WTC11 (cell line): ENCODE data around the gene LEF1. TPM values are rescaled to one million over a fixed set of nuclear protein-coding genes. Genes with fewer than 3 reads are reported as not detected.

Source experiments
- ATAC-seq: fragments of 200-7000 bp; cut with Tn5 transposase; 2 replicates; pipeline ENCODE4 v1.10.0; 2021; ENCODE audit warnings: mild to moderate bottlenecking, moderate library complexity
- CTCF ChIA-PET: fragments of 300-600 bp; sonication (Branson Sonifier 250); formaldehyde crosslinking; loops from one replicate; lab custom pipeline; 2021; ENCODE audit warnings: antibody characterized with exemption; lab: Charles Lee
- POLR2A ChIA-PET: fragments of 350-600 bp; sonication (Branson Sonifier 250); formaldehyde crosslinking; loops from one replicate; lab custom pipeline; 2021; ENCODE audit warnings: antibody characterized with exemption; lab: Charles Lee
- DNase-seq: peaks from one replicate; pipeline ENCODE4 v3.0.0; 2021; ENCODE audit warnings: low spot score
- H3K27ac Mint-ChIP-seq: 2 replicates; pipeline ENCODE4 v1.8.0; 2021; ENCODE audit warnings: mixed read lengths
- H3K27me3 Mint-ChIP-seq: 2 replicates; pipeline ENCODE4 v1.8.0; 2021; ENCODE audit warnings: low read depth, mild to moderate bottlenecking, moderate library complexity, mixed read lengths
- H3K36me3 Mint-ChIP-seq: 2 replicates; pipeline ENCODE4 v1.8.0; 2021; ENCODE audit warnings: mixed read lengths
- H3K4me1 Mint-ChIP-seq: 2 replicates; pipeline ENCODE4 v1.8.0; 2022; ENCODE audit warnings: mixed read lengths
- H3K4me3 Mint-ChIP-seq: 2 replicates; pipeline ENCODE4 v1.8.0; 2021; ENCODE audit warnings: mild to moderate bottlenecking, moderate library complexity, mixed read lengths
- H3K9me3 Mint-ChIP-seq: 2 replicates; pipeline ENCODE4 v1.8.0; 2021; ENCODE audit warnings: mixed read lengths
- ATF2 ChIP-seq: sonication (generic); formaldehyde crosslinking; IDR thresholded peaks from 2 replicates; pipeline ENCODE4 v1.8.1; 2022; ENCODE audit warnings: low read depth, missing genetic modification reagents, borderline replicate concordance
- EMX1 ChIP-seq: fragments of 250-450 bp; sonication (Bioruptor Pico); IDR thresholded peaks from 2 replicates; pipeline ENCODE4 v1.8.0; 2021; ENCODE audit warnings: mild to moderate bottlenecking
- ESRRA ChIP-seq: sonication (generic); formaldehyde crosslinking; IDR thresholded peaks from 2 replicates; pipeline ENCODE4 v1.8.1; 2022; ENCODE audit warnings: mild to moderate bottlenecking, missing genetic modification reagents, borderline replicate concordance
- FOXP4 ChIP-seq: sonication (generic); formaldehyde crosslinking; IDR thresholded peaks from 2 replicates; pipeline ENCODE4 v1.8.0; 2022; ENCODE audit warnings: mild to moderate bottlenecking, missing genetic modification reagents
- GABPB1 ChIP-seq: sonication (generic); formaldehyde crosslinking; IDR thresholded peaks from 2 replicates; pipeline ENCODE4 v1.8.1; 2023; ENCODE audit warnings: mild to moderate bottlenecking, missing genetic modification reagents
- MYBL2 ChIP-seq: sonication (generic); formaldehyde crosslinking; IDR thresholded peaks from 2 replicates; pipeline ENCODE4 v1.8.1; 2023; ENCODE audit warnings: mild to moderate bottlenecking, moderate library complexity, missing genetic modification reagents
- NFYB ChIP-seq: sonication (generic); formaldehyde crosslinking; conservative IDR thresholded peaks from 2 replicates; pipeline ENCODE4 v1.8.0; 2022; ENCODE audit warnings: low read depth, missing genetic modification reagents
- NR2C2 ChIP-seq: sonication (generic); formaldehyde crosslinking; IDR thresholded peaks from 2 replicates; pipeline ENCODE4 v1.8.0; 2022; ENCODE audit warnings: mild to moderate bottlenecking, missing genetic modification reagents
- OVOL2 ChIP-seq: fragments of 250-450 bp; sonication (Bioruptor Pico); IDR thresholded peaks from 2 replicates; pipeline ENCODE4 v1.9.0; 2021; ENCODE audit warnings: mild to moderate bottlenecking, borderline replicate concordance
- ZNF219 ChIP-seq: sonication (generic); formaldehyde crosslinking; IDR thresholded peaks from 2 replicates; pipeline ENCODE4 v1.8.0; 2023; ENCODE audit warnings: missing genetic modification reagents, mild to moderate bottlenecking, borderline replicate concordance
- ZNF317 ChIP-seq: sonication (generic); formaldehyde crosslinking; IDR thresholded peaks from 2 replicates; pipeline ENCODE4 v1.8.1; 2023; ENCODE audit warnings: low read depth, mild to moderate bottlenecking, moderate library complexity, missing genetic modification reagents, borderline replicate concordance
- ZNF396 ChIP-seq: fragments of 250-450 bp; sonication (Bioruptor Pico); IDR thresholded peaks from 2 replicates; pipeline ENCODE4 v1.8.0; 2021; ENCODE audit warnings: mild to moderate bottlenecking, moderate library complexity, borderline replicate concordance
- ZNF425 ChIP-seq: fragments of 250-450 bp; sonication (Bioruptor Pico); conservative IDR thresholded peaks from 2 replicates; pipeline ENCODE4 v1.9.0; 2021; ENCODE audit warnings: mild to moderate bottlenecking
- total RNA-seq: library from RNA; stranded (reverse); gene quantifications from 3 replicates; pipeline ENCODE4 v1.2.3, GENCODE V29; 2021
- TF ChIP-seq, protein P1 (sequence below): sonication (generic); formaldehyde crosslinking; IDR thresholded peaks from 2 replicates; pipeline ENCODE4 v1.8.1; 2023; ENCODE audit warnings: mild to moderate bottlenecking, missing genetic modification reagents, moderate library complexity
- TF ChIP-seq, protein P2 (sequence below): sonication (generic); formaldehyde crosslinking; IDR thresholded peaks from 2 replicates; pipeline ENCODE4 v1.8.0; 2023; ENCODE audit warnings: missing genetic modification reagents
- TF ChIP-seq, protein P3 (sequence below): fragments of 250-450 bp; sonication (Bioruptor Pico); IDR thresholded peaks from 2 replicates; pipeline ENCODE4 v1.9.0; 2021; ENCODE audit warnings: mild to moderate bottlenecking
- TF ChIP-seq, protein P4 (sequence below): sonication (generic); formaldehyde crosslinking; IDR thresholded peaks from 2 replicates; pipeline ENCODE4 v1.8.0; 2022; ENCODE audit warnings: mild to moderate bottlenecking, missing genetic modification reagents

Gene LEF1
- total RNA-seq, 1 experiment from 2014 or later: 1.3 TPM

GRCh38 chr4:108201774-108202173 lies 33.0 kb upstream of the LEF1 start:
- CTCF ChIA-PET: no interaction called here
- ATAC-seq (no peak), DNase-seq (no peak)
- Mint-ChIP-seq H3K4me1 (peaks cover 8% of the 10 kb centered on the region), H3K27ac (no peak overlapping the region), H3K27me3 (peaks cover 26% of the 10 kb centered on the region), H3K9me3 (no peaks in the 10 kb centered on the region), H3K36me3 (no peaks in the 10 kb centered on the region), H3K4me3 (no peak overlapping the region)
- POLR2A ChIA-PET: no interaction called here
- TF ChIP-seq, protein P1, sequence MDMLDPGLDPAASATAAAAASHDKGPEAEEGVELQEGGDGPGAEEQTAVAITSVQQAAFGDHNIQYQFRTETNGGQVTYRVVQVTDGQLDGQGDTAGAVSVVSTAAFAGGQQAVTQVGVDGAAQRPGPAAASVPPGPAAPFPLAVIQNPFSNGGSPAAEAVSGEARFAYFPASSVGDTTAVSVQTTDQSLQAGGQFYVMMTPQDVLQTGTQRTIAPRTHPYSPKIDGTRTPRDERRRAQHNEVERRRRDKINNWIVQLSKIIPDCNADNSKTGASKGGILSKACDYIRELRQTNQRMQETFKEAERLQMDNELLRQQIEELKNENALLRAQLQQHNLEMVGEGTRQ (CRISPR knock-in tag): no peak
- TF ChIP-seq FOXP4 (CRISPR knock-in tag): no peak
- no peak for TF ChIP-seq ATF2 (CRISPR knock-in tag)
- no peak for TF ChIP-seq ZNF396 (CRISPR knock-in tag)
- no peak for TF ChIP-seq ZNF219 (CRISPR knock-in tag)
- TF ChIP-seq NR2C2 (CRISPR knock-in tag): no peak
- TF ChIP-seq GABPB1 (CRISPR knock-in tag): no peak
- TF ChIP-seq MYBL2 (CRISPR knock-in tag): no peak
- TF ChIP-seq, protein P2, sequence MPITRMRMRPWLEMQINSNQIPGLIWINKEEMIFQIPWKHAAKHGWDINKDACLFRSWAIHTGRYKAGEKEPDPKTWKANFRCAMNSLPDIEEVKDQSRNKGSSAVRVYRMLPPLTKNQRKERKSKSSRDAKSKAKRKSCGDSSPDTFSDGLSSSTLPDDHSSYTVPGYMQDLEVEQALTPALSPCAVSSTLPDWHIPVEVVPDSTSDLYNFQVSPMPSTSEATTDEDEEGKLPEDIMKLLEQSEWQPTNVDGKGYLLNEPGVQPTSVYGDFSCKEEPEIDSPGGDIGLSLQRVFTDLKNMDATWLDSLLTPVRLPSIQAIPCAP: no peak
- TF ChIP-seq, protein P3, sequence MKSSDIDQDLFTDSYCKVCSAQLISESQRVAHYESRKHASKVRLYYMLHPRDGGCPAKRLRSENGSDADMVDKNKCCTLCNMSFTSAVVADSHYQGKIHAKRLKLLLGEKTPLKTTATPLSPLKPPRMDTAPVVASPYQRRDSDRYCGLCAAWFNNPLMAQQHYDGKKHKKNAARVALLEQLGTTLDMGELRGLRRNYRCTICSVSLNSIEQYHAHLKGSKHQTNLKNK: no peak

GRCh38 chr4:108199881-108200280 lies 31.1 kb upstream of the LEF1 start:
- ChIA-PET POLR2A (no interaction called here), CTCF (no interaction called here)
- DNase-seq: no peak
- no peaks in the 10 kb centered on the region for H3K36me3 Mint-ChIP-seq
- H3K27me3 Mint-ChIP-seq: peaks cover 40% of the 10 kb centered on the region
- TF ChIP-seq NFYB (CRISPR knock-in tag): no peak
- no peak for TF ChIP-seq ZNF317 (CRISPR knock-in tag)
- TF ChIP-seq, protein P4, sequence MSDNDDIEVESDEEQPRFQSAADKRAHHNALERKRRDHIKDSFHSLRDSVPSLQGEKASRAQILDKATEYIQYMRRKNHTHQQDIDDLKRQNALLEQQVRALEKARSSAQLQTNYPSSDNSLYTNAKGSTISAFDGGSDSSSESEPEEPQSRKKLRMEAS (CRISPR knock-in tag): no peak
- no peak for TF ChIP-seq ZNF425 (CRISPR knock-in tag)
- TF ChIP-seq ZNF219 (CRISPR knock-in tag): no peak
- no peak for TF ChIP-seq EMX1 (CRISPR knock-in tag)
- no peak for TF ChIP-seq OVOL2 (CRISPR knock-in tag)
- TF ChIP-seq, protein P1 (CRISPR knock-in tag): no peak
- TF ChIP-seq ESRRA (CRISPR knock-in tag): no peak
- no peak overlapping the region for H3K27ac Mint-ChIP-seq
- 0 out of 2 replicates have a peak, but pooled peaks cover 3% of the 10 kb centered on the region for H3K9me3 Mint-ChIP-seq
- no peak overlapping the region for H3K4me3 Mint-ChIP-seq
- ATAC-seq: no peak
- peaks cover 4% of the 10 kb centered on the region for H3K4me1 Mint-ChIP-seq
